ENCODE data around the gene DUSP8.

The DUSP8 gene

GRCh38 chr11:1533342-1533725 lies 38.7 kb downstream of the DUSP8 start:
- no peak for DNase-seq (ENCODE audit: low read depth in 2 of 2, low spot score in 1 of 2)

GRCh38 chr11:1532606-1533341 lies 39.3 kb downstream of the DUSP8 start:
- DNase-seq (ENCODE audit: low read depth in 2 of 2, low spot score in 1 of 2): no peak

GRCh38 chr11:1532014-1532586 lies 40.0 kb downstream of the DUSP8 start:
- no peak for DNase-seq (ENCODE audit: low read depth in 2 of 2, low spot score in 1 of 2)

- no peak for DNase-seq (ENCODE audit: low read depth in 2 of 2, low spot score in 1 of 2)
Measured at GRCh38 chr11:1531449-1532013, 40.5 kb downstream of the DUSP8 start.

GRCh38 chr11:1530686-1531448 lies 41.2 kb downstream of the DUSP8 start:
- no peak for DNase-seq (ENCODE audit: low read depth in 2 of 2, low spot score in 1 of 2)

- DNase-seq (ENCODE audit: low read depth in 2 of 2, low spot score in 1 of 2): no peak
Measured at GRCh38 chr11:1529774-1530173, 42.3 kb downstream of the DUSP8 start.

- DNase-seq (ENCODE audit: low read depth in 2 of 2, low spot score in 1 of 2): no peak
Measured at GRCh38 chr11:1529286-1529685, 42.8 kb downstream of the DUSP8 start.

GRCh38 chr11:1528710-1529109 lies 43.4 kb downstream of the DUSP8 start:
- no peak for DNase-seq (ENCODE audit: low read depth in 2 of 2, low spot score in 1 of 2)

GRCh38 chr11:1526785-1527184 lies 45.3 kb downstream of the DUSP8 start:
- DNase-seq (ENCODE audit: low read depth in 2 of 2, low spot score in 1 of 2): no peak

GRCh38 chr11:1523779-1524178 lies 48.3 kb downstream of the DUSP8 start:
- DNase-seq (ENCODE audit: low read depth in 2 of 2, low spot score in 1 of 2): no peak

GRCh38 chr11:1523077-1523476 lies 49.0 kb downstream of the DUSP8 start:
- no peak for DNase-seq (ENCODE audit: low read depth in 2 of 2, low spot score in 1 of 2)

- no peak for DNase-seq (ENCODE audit: low read depth in 2 of 2, low spot score in 1 of 2)
Measured at GRCh38 chr11:1522081-1522424, 50.0 kb downstream of the DUSP8 start.

GRCh38 chr11:1521382-1522080 lies 50.5 kb downstream of the DUSP8 start:
- no peak for DNase-seq (ENCODE audit: low read depth in 2 of 2, low spot score in 1 of 2)

GRCh38 chr11:1520663-1521267 lies 51.3 kb downstream of the DUSP8 start:
- no peak for DNase-seq (ENCODE audit: low read depth in 2 of 2, low spot score in 1 of 2)

- no peak for DNase-seq (ENCODE audit: low read depth in 2 of 2, low spot score in 1 of 2)
Measured at GRCh38 chr11:1520209-1520662, 51.8 kb downstream of the DUSP8 start.

GRCh38 chr11:1519028-1520010 lies 52.8 kb downstream of the DUSP8 start:
- DNase-seq (ENCODE audit: low read depth in 2 of 2, low spot score in 1 of 2): no peak

GRCh38 chr11:1518301-1518700 lies 53.8 kb downstream of the DUSP8 start:
- DNase-seq (ENCODE audit: low read depth in 2 of 2, low spot score in 1 of 2): no peak

GRCh38 chr11:1517117-1518005 lies 54.7 kb downstream of the DUSP8 start:
- no peak for DNase-seq (ENCODE audit: low read depth in 2 of 2, low spot score in 1 of 2)
